Gastroesophageal sphincter (tissue), 4 donors: ENCODE results near the gene PDE1A. TPM values are rescaled to one million over a fixed set of nuclear protein-coding genes. Genes with fewer than 3 reads are reported as not detected.

Experiments
- ATAC-seq: fragments of 150-250 bp; one replicate; pipeline ENCODE4 v1.9.1; 2016; ENCODE audit warnings: mild to moderate bottlenecking, moderate library complexity
- H3K27ac ChIP-seq, 4 donors: fragments of 200-600 bp; sonication (generic) in 3 of 4; 1 replicate in 3 of 4; 2 replicates in 1 of 4; pipeline ENCODE4 v1.5.1; 2016 to 2019
- H3K27me3 ChIP-seq: fragments of 200-600 bp; sonication (generic); one replicate; pipeline ENCODE4 v1.5.1; 2019
- H3K36me3 ChIP-seq, 2 donors: fragments of 200-600 bp; sonication (generic); one replicate each; pipeline ENCODE4 v1.5.1; 2019; ENCODE audit warnings: control low read depth in 1 of 2
- H3K4me1 ChIP-seq, 3 donors: fragments of 200-600 bp; sonication (generic); 1 replicate in 2 of 3; 2 replicates in 1 of 3; pipeline ENCODE4 v1.5.1; 2016 to 2019; ENCODE audit warnings: control low read depth in 2 of 3
- H3K4me3 ChIP-seq, 2 donors: fragments of 200-600 bp; sonication (generic); one replicate each; pipeline ENCODE4 v1.5.1; 2019; ENCODE audit warnings: mild to moderate bottlenecking in 1 of 2, moderate library complexity in 1 of 2
- H3K9me3 ChIP-seq, 3 donors: fragments of 200-600 bp; sonication (generic); one replicate each; pipeline ENCODE4 v1.5.1; 2017 to 2019; ENCODE audit warnings: control low read depth in 2 of 3
- EP300 ChIP-seq: sonication (generic); formaldehyde crosslinking; IDR thresholded peaks from one replicate; pipeline ENCODE4 v1.6.1; 2017; ENCODE audit warnings: antibody characterized with exemption, mild to moderate bottlenecking
- POLR2A ChIP-seq, 2 donors: fragments of 450-650 bp; IDR thresholded peaks; one replicate each; pipeline ENCODE4 v1.6.1; 2017; ENCODE audit warnings: antibody characterized with exemption in 2 of 2, mild to moderate bottlenecking in 2 of 2, moderate library complexity in 1 of 2
- POLR2AphosphoS5 ChIP-seq: sonication (generic); formaldehyde crosslinking; IDR thresholded peaks from one replicate; pipeline ENCODE4 v1.6.1; 2017; ENCODE audit warnings: antibody characterized with exemption
- WGBS, 2 donors: methylation state at CpG; one replicate each; pipeline ENCODE4 v1.1.5; 2018; ENCODE audit warnings: low coverage in 1 of 2; 5-methylcytosine and 5-hydroxymethylcytosine counted together
- total RNA-seq, 4 donors: library from RNA; depleted of rRNA; stranded (reverse); fragments of >200 nt; gene quantifications; one replicate each; pipeline ENCODE4 v1.1.0, GENCODE V29; 2016
- TF ChIP-seq, protein P1 (sequence below), 4 experiments: fragments of 200-600 bp in 2 of 4; fragments of 450-650 bp in 2 of 4; sonication (generic) in 1 of 4; IDR thresholded peaks; one replicate each; pipeline ENCODE4 v1.5.1; 2017 to 2019; ENCODE audit warnings: antibody characterized with exemption in 4 of 4, mild to moderate bottlenecking in 2 of 4, moderate library complexity in 2 of 4

PDE1A gene
- total RNA-seq, 4 donors from 2014 or later = 7.2 to 17.2 (median 11.8) TPM

DNA sequence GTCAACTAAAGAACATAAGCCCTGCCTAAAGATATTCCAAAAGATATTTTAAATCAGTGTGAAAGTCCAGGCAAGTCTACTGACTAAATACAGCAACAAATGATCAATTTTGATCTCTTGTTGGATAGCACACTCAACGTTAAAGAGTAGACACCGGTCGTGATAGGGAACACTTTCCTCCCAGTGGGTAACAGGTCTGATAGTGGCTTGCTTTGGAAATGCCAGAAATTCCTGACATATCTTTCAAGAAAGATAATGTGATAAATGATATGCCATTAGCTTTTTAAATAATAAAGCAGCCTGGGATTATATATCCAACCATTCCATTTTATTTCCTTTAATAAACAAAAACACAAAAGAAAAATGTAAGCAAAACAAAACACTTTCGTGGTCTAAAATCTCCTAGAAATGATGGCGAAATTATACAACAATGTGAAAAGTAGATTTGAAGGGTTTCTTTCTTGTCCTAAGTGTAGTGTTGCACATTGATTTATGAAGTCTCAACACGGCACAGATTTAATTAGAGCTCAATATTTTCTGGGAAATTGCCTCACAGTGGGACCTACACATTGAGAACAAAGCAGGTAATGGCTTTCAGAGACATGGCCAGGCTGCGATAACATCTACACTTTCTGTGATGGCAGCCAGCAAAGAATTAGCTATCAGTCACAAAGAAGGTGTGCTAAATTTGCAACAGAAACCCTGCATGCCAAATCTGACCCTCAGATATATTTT, 282.6 kb downstream of the PDE1A start:
- no peak overlapping the region for H3K27ac ChIP-seq
- TF ChIP-seq, protein P1, sequence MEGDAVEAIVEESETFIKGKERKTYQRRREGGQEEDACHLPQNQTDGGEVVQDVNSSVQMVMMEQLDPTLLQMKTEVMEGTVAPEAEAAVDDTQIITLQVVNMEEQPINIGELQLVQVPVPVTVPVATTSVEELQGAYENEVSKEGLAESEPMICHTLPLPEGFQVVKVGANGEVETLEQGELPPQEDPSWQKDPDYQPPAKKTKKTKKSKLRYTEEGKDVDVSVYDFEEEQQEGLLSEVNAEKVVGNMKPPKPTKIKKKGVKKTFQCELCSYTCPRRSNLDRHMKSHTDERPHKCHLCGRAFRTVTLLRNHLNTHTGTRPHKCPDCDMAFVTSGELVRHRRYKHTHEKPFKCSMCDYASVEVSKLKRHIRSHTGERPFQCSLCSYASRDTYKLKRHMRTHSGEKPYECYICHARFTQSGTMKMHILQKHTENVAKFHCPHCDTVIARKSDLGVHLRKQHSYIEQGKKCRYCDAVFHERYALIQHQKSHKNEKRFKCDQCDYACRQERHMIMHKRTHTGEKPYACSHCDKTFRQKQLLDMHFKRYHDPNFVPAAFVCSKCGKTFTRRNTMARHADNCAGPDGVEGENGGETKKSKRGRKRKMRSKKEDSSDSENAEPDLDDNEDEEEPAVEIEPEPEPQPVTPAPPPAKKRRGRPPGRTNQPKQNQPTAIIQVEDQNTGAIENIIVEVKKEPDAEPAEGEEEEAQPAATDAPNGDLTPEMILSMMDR (IDR thresholded peaks at IDR 0.05) = no peak
- no peak for TF ChIP-seq POLR2AphosphoS5
- no peak for TF ChIP-seq POLR2A (IDR thresholded peaks at IDR 0.05)
- no peak for TF ChIP-seq EP300
- WGBS, 2 donors = 74 to 77% methylated on average over 7 of the region's 7 CpGs

DNA sequence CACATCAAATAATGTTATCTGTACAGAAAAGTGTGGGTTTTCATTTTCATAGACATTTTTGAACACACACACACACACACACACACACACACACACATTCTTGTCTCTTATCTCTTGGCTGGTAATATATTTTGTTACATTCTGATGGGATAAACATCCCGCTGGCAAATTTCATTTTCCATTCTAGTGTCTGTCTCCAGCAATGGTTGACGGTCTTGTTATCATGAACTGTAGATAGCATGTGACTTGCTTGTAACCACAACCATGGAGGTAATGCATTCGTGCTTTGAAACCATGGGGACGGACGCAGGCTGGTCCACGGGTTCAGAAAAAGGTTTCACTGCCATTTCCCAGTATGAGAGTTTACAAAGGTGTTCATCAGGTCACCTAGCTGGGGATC, 284.8 kb downstream of the PDE1A start:
- 44 to 92% methylated on average over 2 to 6 of the region's 6 CpGs for WGBS, 2 donors
- no peak for TF ChIP-seq POLR2AphosphoS5
- TF ChIP-seq, protein P1 (IDR thresholded peaks at IDR 0.05) = no peak
- no peak for TF ChIP-seq POLR2A (IDR thresholded peaks at IDR 0.05)
- no peak for TF ChIP-seq EP300
- H3K4me3 ChIP-seq = no peak overlapping the region
- no peaks in the 10 kb centered on the region for H3K9me3 ChIP-seq
- H3K36me3 ChIP-seq = no peaks in the 10 kb centered on the region
- H3K27me3 ChIP-seq = no peaks in the 10 kb centered on the region
- H3K4me1 ChIP-seq = no peaks in the 10 kb centered on the region
- ATAC-seq = no peak
- H3K27ac ChIP-seq = no peak overlapping the region

More for the DNA sequence above, 282.6 kb downstream of the PDE1A start:
- no peak for ATAC-seq
- Histone ChIP-seq H3K4me1 (no peaks in the 10 kb centered on the region), H3K36me3 (no peaks in the 10 kb centered on the region), H3K4me3 (no peak overlapping the region), H3K9me3 (no peaks in the 10 kb centered on the region), H3K27me3 (no peaks in the 10 kb centered on the region)

DNA sequence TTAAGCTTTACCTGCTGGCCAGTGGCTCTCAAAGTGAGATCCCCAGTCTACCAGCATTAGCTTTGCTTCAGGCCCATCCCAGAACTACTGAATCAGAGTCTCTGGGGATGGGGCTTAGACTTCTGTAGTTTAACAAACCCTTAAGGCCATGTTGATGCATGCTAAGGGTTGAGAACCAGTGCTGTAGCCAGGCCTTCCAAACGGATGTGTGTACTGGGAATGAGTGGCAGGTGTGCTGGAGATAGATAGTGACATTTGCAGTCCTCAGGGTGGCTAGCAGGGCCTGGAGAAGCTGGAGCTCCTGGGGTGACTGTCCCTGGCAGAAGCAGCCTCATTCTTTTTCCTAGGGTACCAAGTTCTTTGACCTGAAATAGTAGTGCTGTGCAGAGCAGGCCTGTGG, 292.6 kb downstream of the PDE1A start:
- Histone ChIP-seq H3K36me3 (no peaks in the 10 kb centered on the region), H3K4me1 (no peaks in the 10 kb centered on the region), H3K9me3 (no peaks in the 10 kb centered on the region), H3K4me3 (no peak overlapping the region), H3K27ac (no peak overlapping the region), H3K27me3 (no peaks in the 10 kb centered on the region)
- TF ChIP-seq EP300 = no peak
- no peak for TF ChIP-seq POLR2AphosphoS5
- TF ChIP-seq POLR2A (IDR thresholded peaks at IDR 0.05) = no peak
- TF ChIP-seq, protein P1 (IDR thresholded peaks at IDR 0.05) = no peak
- WGBS, 2 donors = no CpG with 5 or more reads among the region's 1 CpG
- ATAC-seq = no peak

DNA sequence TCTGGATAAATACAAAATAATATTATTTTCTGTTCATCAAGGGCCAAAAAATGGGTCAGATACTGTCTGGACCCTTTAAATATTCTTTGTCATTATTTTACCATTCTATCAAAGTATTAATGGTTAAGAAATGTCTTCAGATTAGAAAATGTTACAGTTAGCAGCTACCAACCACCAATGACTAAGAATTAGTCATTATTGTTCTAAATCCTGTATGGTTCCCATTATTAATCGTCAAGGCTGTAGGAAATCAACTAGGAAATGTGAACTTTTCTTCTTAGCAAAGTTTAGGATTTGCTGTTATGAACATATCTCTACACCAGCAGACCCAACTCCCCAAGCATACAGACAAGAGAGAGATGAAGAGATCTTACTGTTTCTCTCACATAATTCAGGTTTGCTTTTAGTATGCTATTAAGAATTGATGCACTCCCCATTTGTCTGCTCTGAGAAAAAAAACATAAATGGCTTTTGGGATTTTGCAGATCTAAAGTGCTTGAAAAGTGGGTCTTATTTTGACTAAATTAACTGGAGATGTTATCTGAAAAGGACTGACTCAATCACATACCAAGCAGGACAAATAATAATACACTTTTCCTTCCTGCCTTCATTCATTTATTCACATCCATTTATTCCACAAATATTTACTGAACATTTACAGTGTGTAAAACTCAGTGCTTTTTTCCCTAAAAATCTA, 293.5 kb downstream of the PDE1A start:
- Histone ChIP-seq H3K27me3 (no peaks in the 10 kb centered on the region), H3K36me3 (no peaks in the 10 kb centered on the region), H3K4me1 (no peaks in the 10 kb centered on the region), H3K27ac (no peak overlapping the region), H3K4me3 (no peak overlapping the region), H3K9me3 (no peaks in the 10 kb centered on the region)
- TF ChIP-seq POLR2AphosphoS5 = no peak
- TF ChIP-seq POLR2A (IDR thresholded peaks at IDR 0.05) = no peak
- TF ChIP-seq, protein P1 (IDR thresholded peaks at IDR 0.05) = no peak
- no peak for TF ChIP-seq EP300
- WGBS, 2 donors = 30 to 60% methylated on average over 1 of the region's 1 CpG
- ATAC-seq = no peak

DNA sequence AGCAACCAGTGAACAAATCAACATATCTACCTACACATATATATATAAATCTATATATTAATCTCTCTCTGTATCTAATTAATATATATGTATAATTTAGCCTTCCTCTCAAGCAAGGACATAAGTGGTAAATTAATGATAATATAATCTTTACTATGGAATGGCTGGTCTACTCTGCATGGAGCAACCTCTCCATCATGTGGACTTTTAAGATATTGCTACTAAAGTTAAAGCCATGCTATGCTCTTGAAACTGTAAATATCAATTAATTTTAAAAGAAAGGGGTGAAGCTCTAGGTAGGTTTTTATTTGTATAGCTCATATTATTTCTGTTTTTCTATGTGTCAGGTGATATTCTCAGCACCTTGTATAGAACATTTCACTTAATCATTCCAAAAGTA, 294.2 kb downstream of the PDE1A start:
- Histone ChIP-seq H3K9me3 (no peaks in the 10 kb centered on the region), H3K27ac (no peak overlapping the region), H3K36me3 (no peaks in the 10 kb centered on the region), H3K27me3 (no peaks in the 10 kb centered on the region), H3K4me1 (no peaks in the 10 kb centered on the region), H3K4me3 (no peak overlapping the region)
- no peak for TF ChIP-seq POLR2AphosphoS5
- no peak for TF ChIP-seq POLR2A (IDR thresholded peaks at IDR 0.05)
- no peak for TF ChIP-seq EP300
- TF ChIP-seq, protein P1 (IDR thresholded peaks at IDR 0.05) = no peak
- no peak for ATAC-seq
